GM12874 (cell line): ENCODE data around the gene PNMA8A.

Source experiments
- CTCF ChIP-seq: IDR thresholded peaks from 2 replicates; pipeline ENCODE4 v1.5.1; 2011; ENCODE audit warnings: low read depth, mild to moderate bottlenecking, control low read depth, low read length, moderate library complexity; ENCODE audit not compliant: insufficient read depth

The PNMA8A gene

GRCh38 chr19:46435009-46435408 is 36.4 kb downstream of the PNMA8A start:
- TF ChIP-seq CTCF, result no peak

GRCh38 chr19:46431824-46432223 is 39.5 kb downstream of the PNMA8A start:
- peak; percentile 20; the same call in 1 of the 2 replicates for TF ChIP-seq CTCF

GRCh38 chr19:46429999-46430398 is 41.4 kb downstream of the PNMA8A start:
- no peak for TF ChIP-seq CTCF

GRCh38 chr19:46428239-46429135 is 42.9 kb downstream of the PNMA8A start, which contains the start of gene PNMA8C:
Gene PNMA8C (minus strand): TSS chr19:46428936. CDS start chr19:46428359, 577 bp downstream.
- TF ChIP-seq CTCF, result no peak

GRCh38 chr19:46427518-46428045 is 43.8 kb downstream of the PNMA8A start:
- TF ChIP-seq CTCF, result no peak

GRCh38 chr19:46426506-46427162 is 44.7 kb downstream of the PNMA8A start:
- no peak for TF ChIP-seq CTCF

- TF ChIP-seq CTCF, result no peak
Measured at GRCh38 chr19:46426035-46426505, 45.3 kb downstream of the PNMA8A start.
